Measurements from ENCODE around the gene NELFB. TPM values are rescaled to one million over a fixed set of nuclear protein-coding genes. Genes with fewer than 3 reads are reported as not detected.

The NELFB gene
- total RNA-seq, 1 experiment from 2014 or later: 72.6 TPM

GRCh38 chr9:137215196-137215986 is 39.7 kb upstream of the NELFB start:
- Histone ChIP-seq H3K36me3 (ENCODE audit: insufficient read depth, low read length, poor library complexity, severe bottlenecking) (peaks cover 5% of the 10 kb centered on the region), H3K4me1 (ENCODE audit: insufficient read depth, low read length, poor library complexity, severe bottlenecking) (no peaks in the 10 kb centered on the region), H3K27me3 (replicated peaks; ENCODE audit: insufficient read depth, low read depth, low read length, poor library complexity) (no peaks in the 10 kb centered on the region), H3K4me3 (ENCODE audit: low read depth, low read length, poor library complexity, severe bottlenecking) (no peak overlapping the region), H3K9me3 (ENCODE audit: low read depth, low read length, poor library complexity, severe bottlenecking) (no peaks in the 10 kb centered on the region), H3K27ac (ENCODE audit: low read depth, low read length, poor library complexity, severe bottlenecking) (no peak overlapping the region)
- no peak for DNase-seq (ENCODE audit: low spot score)
- ChIA-PET POLR2A (ENCODE audit: low non-redundant PET) (no interaction called here), CTCF (no interaction called here)
- intact Hi-C loops (cut with micrococcal nuclease; ENCODE audit: unreplicated experiment): no loop called here
- no TSS peak for BruUV-seq (replicated peaks)
- TF ChIP-seq CTCF (conservative IDR thresholded peaks at IDR 0.05; ENCODE audit: low read depth, low read length) (no peak), EZH2 (IDR thresholded peaks at IDR 0.05; ENCODE audit: borderline replicate concordance, low read depth, low read length, poor library complexity, severe bottlenecking) (no peak)

- Histone ChIP-seq H3K27ac (ENCODE audit: low read depth, low read length, poor library complexity, severe bottlenecking) (no peak overlapping the region), H3K9me3 (ENCODE audit: low read depth, low read length, poor library complexity, severe bottlenecking) (no peaks in the 10 kb centered on the region), H3K27me3 (replicated peaks; ENCODE audit: insufficient read depth, low read depth, low read length, poor library complexity) (no peaks in the 10 kb centered on the region), H3K36me3 (ENCODE audit: insufficient read depth, low read length, poor library complexity, severe bottlenecking) (peaks cover 5% of the 10 kb centered on the region), H3K4me3 (ENCODE audit: low read depth, low read length, poor library complexity, severe bottlenecking) (peak overlapping the region; percentile 30), H3K4me1 (ENCODE audit: insufficient read depth, low read length, poor library complexity, severe bottlenecking) (no peaks in the 10 kb centered on the region)
- POLR2A ChIA-PET (ENCODE audit: low non-redundant PET): no interaction called here
- TF ChIP-seq CTCF (conservative IDR thresholded peaks at IDR 0.05; ENCODE audit: low read depth, low read length) (no peak), EZH2 (IDR thresholded peaks at IDR 0.05; ENCODE audit: borderline replicate concordance, low read depth, low read length, poor library complexity, severe bottlenecking) (no peak)
- DNase-seq (ENCODE audit: low spot score): no peak
- BruUV-seq (replicated peaks): no TSS peak
- intact Hi-C loops (cut with micrococcal nuclease; ENCODE audit: unreplicated experiment): no loop called here
- CTCF ChIA-PET: interaction anchor here (0.5 to 0.6 kb wide), 2 partner anchors 54 to 448 kb away, joined by 3 to 8 read pairs; no protein-coding TSS in a partner anchor
These were observed 38.8 kb upstream of the NELFB start for GRCh38 chr9:137216188-137216965.

GRCh38 chr9:137217276-137218211 is 37.6 kb upstream of the NELFB start:
- no TSS peak for BruUV-seq (replicated peaks)
- Histone ChIP-seq H3K4me1 (ENCODE audit: insufficient read depth, low read length, poor library complexity, severe bottlenecking) (peaks cover 3% of the 10 kb centered on the region), H3K27ac (ENCODE audit: low read depth, low read length, poor library complexity, severe bottlenecking) (peak overlapping the region; percentile 13), H3K36me3 (ENCODE audit: insufficient read depth, low read length, poor library complexity, severe bottlenecking) (peaks cover 5% of the 10 kb centered on the region), H3K4me3 (ENCODE audit: low read depth, low read length, poor library complexity, severe bottlenecking) (peak overlapping the region; percentile 30), H3K9me3 (ENCODE audit: low read depth, low read length, poor library complexity, severe bottlenecking) (no peaks in the 10 kb centered on the region), H3K27me3 (replicated peaks; ENCODE audit: insufficient read depth, low read depth, low read length, poor library complexity) (no peaks in the 10 kb centered on the region)
- peak; percentile 88 for DNase-seq (ENCODE audit: low spot score)
- ChIA-PET CTCF (interaction anchor here (0.6 kb wide), 1 partner anchor 55 kb away, joined by 8 read pairs; no protein-coding TSS in a partner anchor), POLR2A (ENCODE audit: low non-redundant PET) (no interaction called here)
- no peak for TF ChIP-seq CTCF (conservative IDR thresholded peaks at IDR 0.05; ENCODE audit: low read depth, low read length)
- TF ChIP-seq EZH2 (IDR thresholded peaks at IDR 0.05; ENCODE audit: borderline replicate concordance, low read depth, low read length, poor library complexity, severe bottlenecking): no peak
- intact Hi-C loops (cut with micrococcal nuclease; ENCODE audit: unreplicated experiment): no loop called here
